Lung (tissue), 12 donors: ENCODE results near the gene SHB. TPM values are rescaled to one million over a fixed set of nuclear protein-coding genes. Genes with fewer than 3 reads are reported as not detected.

Experiments
- ATAC-seq: fragments of 200-7000 bp; cut with Tn5 transposase; one replicate; pipeline ENCODE4 v1.9.1; 2020; ENCODE audit warnings: moderate number of reproducible peaks; ENCODE audit not compliant: insufficient read depth, low FRiP score
- DNase-seq, 3 donors: peaks; one replicate each; pipeline ENCODE4 v3.0.0-alpha.2; 2013 to 2017
- H3K27ac ChIP-seq, 2 donors: one replicate each; pipeline ENCODE4 v1.5.1; 2013; ENCODE audit warnings: mild to moderate bottlenecking in 2 of 2, moderate library complexity in 2 of 2, control low read depth in 1 of 2, inconsistent platforms in 1 of 2, low read depth in 1 of 2, low read length in 1 of 2
- H3K27me3 ChIP-seq, 3 donors: one replicate each; pipeline ENCODE4 v1.5.1; 2013; ENCODE audit warnings: low read length in 2 of 3; ENCODE audit not compliant: control insufficient read depth in 3 of 3, insufficient read depth in 3 of 3
- H3K36me3 ChIP-seq, 4 donors: one replicate each; pipeline ENCODE4 v1.5.1; 2013; ENCODE audit warnings: low read length in 4 of 4, mild to moderate bottlenecking in 1 of 4, moderate library complexity in 1 of 4; ENCODE audit not compliant: control insufficient read depth in 4 of 4, insufficient read depth in 4 of 4
- H3K4me1 ChIP-seq, 5 donors: one replicate each; pipeline ENCODE4 v1.5.1; 2013; ENCODE audit warnings: low read length in 5 of 5, mild to moderate bottlenecking in 2 of 5, moderate library complexity in 1 of 5; ENCODE audit not compliant: control insufficient read depth in 5 of 5, insufficient read depth in 5 of 5
- H3K4me3 ChIP-seq: one replicate; pipeline ENCODE4 v1.5.1; 2013; ENCODE audit warnings: mild to moderate bottlenecking, control low read depth, moderate library complexity
- H3K9ac ChIP-seq, 2 donors: one replicate each; pipeline ENCODE4 v1.5.1; 2013; ENCODE audit warnings: low read length in 2 of 2, control low read depth in 1 of 2; ENCODE audit not compliant: insufficient read depth in 1 of 2
- H3K9me3 ChIP-seq, 4 donors: one replicate each; pipeline ENCODE4 v1.5.1; 2013; ENCODE audit warnings: low read length in 3 of 4, mild to moderate bottlenecking in 1 of 4, moderate library complexity in 1 of 4; ENCODE audit not compliant: control insufficient read depth in 4 of 4, insufficient read depth in 3 of 4
- CTCF ChIP-seq: IDR thresholded peaks from 2 replicates; pipeline ENCODE4 v1.5.1; 2012; ENCODE audit warnings: mild to moderate bottlenecking; ENCODE audit errors: control extremely low read depth, extremely low read depth
- WGBS, 2 donors: extraction: QIAGEN DNeasy Blood & Tissue Kit; methylation state at CpG; one replicate each; pipeline ENCODE4 v1.1.7; 2013; 5-methylcytosine and 5-hydroxymethylcytosine counted together
- polyA plus RNA-seq, 2 donors: library from polyadenylated mRNA; stranded (reverse); fragments of 200-250 nt; gene quantifications; one replicate each; pipeline ENCODE4 v1.2.1, GENCODE V29; 2013
- total RNA-seq, 2 donors: library from RNA; depleted of rRNA in 1 of 2; stranded (reverse); fragments of >200 nt in 1 of 2; gene quantifications; one replicate each; pipeline ENCODE4 v1.2.1, GENCODE V29; 2014 to 2021
- donor health status: control.
- donor health status: control.
- donor health status: Bipolar disorder and iron deficiency.
- donor health status: healthy.
- donor health status: DM: yes; HTN: yes; CAD: no.

Gene SHB
- total and polyA plus RNA-seq, 4 donors: 10.8 to 32.3 (median 14.4) TPM

GRCh38 chr9:37992924-37993349, 76.1 kb downstream of the SHB start:
- TF ChIP-seq CTCF: no peak
- Histone ChIP-seq H3K9ac (no peak overlapping the region), H3K4me3 (no peak overlapping the region), H3K9me3 (peaks cover 0 to 1% (median 0%) of the 10 kb centered on the region in 4 donors), H3K27me3 (no peaks in the 10 kb centered on the region), H3K27ac (peak overlapping the region in 1 of 2 donors; percentile 28), H3K4me1 (peaks cover 9 to 76% (median 45%) of the 10 kb centered on the region in 5 donors), H3K36me3 (no peaks in the 10 kb centered on the region)
- peak in 2 of 3 donors; percentile 56 to 72 for DNase-seq
- 16 to 29% methylated on average over 8 of the region's 8 CpGs for WGBS, 2 donors
- no peak for ATAC-seq

GRCh38 chr9:37990404-37991015, 78.5 kb downstream of the SHB start:
- no peaks in the 10 kb centered on the region for H3K9me3 ChIP-seq
- H3K4me3 ChIP-seq: no peak overlapping the region
- DNase-seq (no peak), ATAC-seq (no peak)
- no peak overlapping the region for H3K9ac ChIP-seq
- peaks cover 0 to 2% (median 0%) of the 10 kb centered on the region in 4 donors for H3K36me3 ChIP-seq
- WGBS, 2 donors: 46 to 62% methylated on average over 5 of the region's 5 CpGs
- no peak for TF ChIP-seq CTCF
- H3K27me3 ChIP-seq: no peaks in the 10 kb centered on the region
- no peak overlapping the region for H3K27ac ChIP-seq
- peaks cover 11 to 70% (median 28%) of the 10 kb centered on the region in 5 donors for H3K4me1 ChIP-seq

- ATAC-seq: no peak
- no peak for DNase-seq
- TF ChIP-seq CTCF: no peak
- 70% methylated on average over 5 of the region's 5 CpGs for WGBS, 2 donors
- H3K36me3 ChIP-seq: peaks cover 0 to 2% (median 0%) of the 10 kb centered on the region in 4 donors
- no peak overlapping the region for H3K9ac ChIP-seq
- H3K27ac ChIP-seq: peak overlapping the region in 1 of 2 donors; percentile 7
- H3K9me3 ChIP-seq: no peaks in the 10 kb centered on the region
- no peaks in the 10 kb centered on the region for H3K27me3 ChIP-seq
- H3K4me1 ChIP-seq: peaks cover 14 to 70% (median 34%) of the 10 kb centered on the region in 5 donors
- H3K4me3 ChIP-seq: no peak overlapping the region
These were observed 79.3 kb downstream of the SHB start for GRCh38 chr9:37989701-37990100.
